NCI-H1436 treated with DMSO at 0.1 percent for 48 hours (cell line): ENCODE results near the gene FAM229A.

Experiments
- DNase-seq: peaks from one replicate; lab custom pipeline; 2025; lab: John Stamatoyannopoulos, UW

The FAM229A gene

GRCh38 chr1:32349211-32349708 lies 13.0 kb downstream of the FAM229A start:
- DNase-seq = no peak

- no peak for DNase-seq
Measured at GRCh38 chr1:32346532-32347157, 15.6 kb downstream of the FAM229A start.

GRCh38 chr1:32345289-32345827 lies 16.9 kb downstream of the FAM229A start:
- no peak for DNase-seq

- no peak for DNase-seq
Measured at GRCh38 chr1:32342704-32343103, 19.6 kb downstream of the FAM229A start.

GRCh38 chr1:32341971-32342370 lies 20.3 kb downstream of the FAM229A start:
- no peak for DNase-seq

GRCh38 chr1:32341186-32341757 lies 21.0 kb downstream of the FAM229A start:
- DNase-seq = no peak

GRCh38 chr1:32339363-32339978 lies 22.8 kb downstream of the FAM229A start:
- DNase-seq = no peak

- DNase-seq = no peak
Measured at GRCh38 chr1:32338637-32339145, 23.6 kb downstream of the FAM229A start.

- DNase-seq = no peak
Measured at GRCh38 chr1:32337855-32338636, 24.2 kb downstream of the FAM229A start.

- no peak for DNase-seq
Measured at GRCh38 chr1:32336963-32337675, 25.2 kb downstream of the FAM229A start.

GRCh38 chr1:32336591-32336932 lies 25.7 kb downstream of the FAM229A start:
- no peak for DNase-seq

- no peak for DNase-seq
Measured at GRCh38 chr1:32335790-32336590, 26.3 kb downstream of the FAM229A start, which contains the start of gene MARCKSL1. TSS of gene MARCKSL1 (minus strand) at chr1:32336233. CDS start at chr1:32336033, 200 bp downstream.

- DNase-seq = no peak
Measured at GRCh38 chr1:32335535-32335789, 26.8 kb downstream of the FAM229A start.

GRCh38 chr1:32334864-32335534 lies 27.3 kb downstream of the FAM229A start:
- no peak for DNase-seq

- no peak for DNase-seq
Measured at GRCh38 chr1:32334274-32334861, 27.9 kb downstream of the FAM229A start.

GRCh38 chr1:32333251-32333963 lies 28.9 kb downstream of the FAM229A start:
- DNase-seq = no peak

GRCh38 chr1:32332290-32333079 lies 29.8 kb downstream of the FAM229A start:
- DNase-seq = no peak

- no peak for DNase-seq
Measured at GRCh38 chr1:32331549-32331948, 30.7 kb downstream of the FAM229A start.
